Measurements from ENCODE around the gene SARM1. TPM values are rescaled to one million over a fixed set of nuclear protein-coding genes. Genes with fewer than 3 reads are reported as not detected.
"Not testable (repeated sequence)": the region's sequence is repeated elsewhere in the genome, so short reads cannot be mapped to it uniquely, and the experiment has no call there.

The SARM1 gene
- total and polyA plus RNA-seq, 2 donors (not counting 3 experiments of a cell fraction or from before 2014, with no cell fraction given), result 5.6 to 7.0 TPM

- H3K9me3 ChIP-seq (replicated peaks; ENCODE audit: control insufficient read depth, insufficient read depth, low read length); H3K36me3 ChIP-seq (ENCODE audit: control insufficient read depth in 2 of 2, extremely low read depth in 1 of 2, insufficient read depth in 2 of 2, low read length in 2 of 2); H3K27me3 ChIP-seq (ENCODE audit: control insufficient read depth in 2 of 2, insufficient read depth in 2 of 2, low read length in 2 of 2); H3K4me3 ChIP-seq (replicated peaks in 1 of 3; ENCODE audit: insufficient read depth in 1 of 3, low read depth in 1 of 3, low read length in 3 of 3); CTCF ChIA-PET; H4K20me1 ChIP-seq (replicated peaks; ENCODE audit: control insufficient read depth, extremely low read depth, insufficient read depth, low read length); BruUV-seq (replicated peaks); H3K79me2 ChIP-seq (ENCODE audit: control insufficient read depth, insufficient read depth, low read length); FAIRE-seq; H3K9me1 ChIP-seq (replicated peaks; ENCODE audit: control insufficient read depth, extremely low read depth, insufficient read depth, low read length); H3K4me1 ChIP-seq (ENCODE audit: control insufficient read depth, extremely low read depth, insufficient read depth, low read length); DNase-seq (ENCODE audit: low read depth, low spot score); dilution Hi-C loops (cut with MboI; ENCODE audit: extremely low pct_ligation_motif_present, low sequenced_read_pairs); intact Hi-C loops (cut with micrococcal nuclease); H3K27ac ChIP-seq (ENCODE audit: insufficient read depth, low read depth, low read length); POLR2A ChIA-PET; H3K4me2 ChIP-seq (ENCODE audit: insufficient read depth, low read length); H3K9ac ChIP-seq (replicated peaks; ENCODE audit: extremely low read depth, insufficient read depth, low read length); H2AFZ ChIP-seq (ENCODE audit: low read depth, low read length): not testable (repeated sequence)
Observed at GRCh38 chr17:28427982-28428381, 56.5 kb downstream of the SARM1 start.

GRCh38 chr17:28433721-28434120 lies 62.2 kb downstream of the SARM1 start:
- no peaks in the 10 kb centered on the region for H3K4me1 ChIP-seq (ENCODE audit: control insufficient read depth, extremely low read depth, insufficient read depth, low read length)
- no peak overlapping the region for H3K4me2 ChIP-seq (ENCODE audit: insufficient read depth, low read length)
- intact Hi-C loops (cut with micrococcal nuclease) (no loop called here), dilution Hi-C loops (cut with MboI; ENCODE audit: extremely low pct_ligation_motif_present, low sequenced_read_pairs) (no loop called here)
- H2AFZ ChIP-seq (ENCODE audit: low read depth, low read length), result no peak overlapping the region
- DNase-seq (ENCODE audit: low read depth, low spot score) (no peak), FAIRE-seq (no peak)
- H3K79me2 ChIP-seq (ENCODE audit: control insufficient read depth, insufficient read depth, low read length), result no peaks in the 10 kb centered on the region
- H3K9ac ChIP-seq (replicated peaks; ENCODE audit: extremely low read depth, insufficient read depth, low read length), result no peak overlapping the region
- ChIA-PET CTCF (no interaction called here), POLR2A (no interaction called here)
- no peaks in the 10 kb centered on the region for H3K9me1 ChIP-seq (replicated peaks; ENCODE audit: control insufficient read depth, extremely low read depth, insufficient read depth, low read length)
- H3K4me3 ChIP-seq (replicated peaks in 1 of 3; ENCODE audit: insufficient read depth in 1 of 3, low read depth in 1 of 3, low read length in 3 of 3), result no peak overlapping the region
- peaks cover 3 to 6% of the 10 kb centered on the region in 2 experiments for H3K27me3 ChIP-seq (ENCODE audit: control insufficient read depth in 2 of 2, insufficient read depth in 2 of 2, low read length in 2 of 2)
- H3K36me3 ChIP-seq (ENCODE audit: control insufficient read depth in 2 of 2, extremely low read depth in 1 of 2, insufficient read depth in 2 of 2, low read length in 2 of 2), result no peaks in the 10 kb centered on the region
- H4K20me1 ChIP-seq (replicated peaks; ENCODE audit: control insufficient read depth, extremely low read depth, insufficient read depth, low read length), result no peaks in the 10 kb centered on the region
- no peak overlapping the region for H3K27ac ChIP-seq (ENCODE audit: insufficient read depth, low read depth, low read length)
- no TSS peak for BruUV-seq (replicated peaks)
- TF ChIP-seq EZH2 (IDR thresholded peaks at IDR 0.05; ENCODE audit: borderline replicate concordance, low read depth, low read length, severe bottlenecking), result no peak
- no peak for TF ChIP-seq POLR2A (IDR thresholded peaks at IDR 0.05; ENCODE audit: low read depth, low read length)
- no peak for TF ChIP-seq FOS (IDR thresholded peaks at IDR 0.05; ENCODE audit: borderline replicate concordance, insufficient read depth, low read length)
- no peaks in the 10 kb centered on the region for H3K9me3 ChIP-seq (replicated peaks; ENCODE audit: control insufficient read depth, insufficient read depth, low read length)

- H3K79me2 ChIP-seq (ENCODE audit: control insufficient read depth, insufficient read depth, low read length); H4K20me1 ChIP-seq (replicated peaks; ENCODE audit: control insufficient read depth, extremely low read depth, insufficient read depth, low read length); H3K4me2 ChIP-seq (ENCODE audit: insufficient read depth, low read length); H3K9me1 ChIP-seq (replicated peaks; ENCODE audit: control insufficient read depth, extremely low read depth, insufficient read depth, low read length); H3K4me1 ChIP-seq (ENCODE audit: control insufficient read depth, extremely low read depth, insufficient read depth, low read length); H3K27ac ChIP-seq (ENCODE audit: insufficient read depth, low read depth, low read length); intact Hi-C loops (cut with micrococcal nuclease); FAIRE-seq; BruUV-seq (replicated peaks); DNase-seq (ENCODE audit: low read depth, low spot score); POLR2A ChIA-PET; H2AFZ ChIP-seq (ENCODE audit: low read depth, low read length); dilution Hi-C loops (cut with MboI; ENCODE audit: extremely low pct_ligation_motif_present, low sequenced_read_pairs); H3K27me3 ChIP-seq (ENCODE audit: control insufficient read depth in 2 of 2, insufficient read depth in 2 of 2, low read length in 2 of 2); H3K9ac ChIP-seq (replicated peaks; ENCODE audit: extremely low read depth, insufficient read depth, low read length); H3K4me3 ChIP-seq (replicated peaks in 1 of 3; ENCODE audit: insufficient read depth in 1 of 3, low read depth in 1 of 3, low read length in 3 of 3); H3K36me3 ChIP-seq (ENCODE audit: control insufficient read depth in 2 of 2, extremely low read depth in 1 of 2, insufficient read depth in 2 of 2, low read length in 2 of 2); H3K9me3 ChIP-seq (replicated peaks; ENCODE audit: control insufficient read depth, insufficient read depth, low read length): not testable (repeated sequence)
- CTCF ChIA-PET, result interaction anchor here (2.8 kb wide), 1 partner anchor 18 kb away, joined by 13 read pairs; no protein-coding TSS in a partner anchor
Observed at GRCh38 chr17:28434326-28434725, 62.8 kb downstream of the SARM1 start.
